GM23338 (cell line): ENCODE measurements around the gene DBH. TPM values are rescaled to one million over a fixed set of nuclear protein-coding genes. Genes with fewer than 3 reads are reported as not detected.

Experiments used
- ATAC-seq: fragments of 200-7000 bp; cut with Tn5 transposase; 3 replicates; pipeline ENCODE4 v1.9.1; 2020
- DNase-seq: peaks from one replicate; pipeline ENCODE4 v3.0.0-alpha.2; 2015; ENCODE audit warnings: low spot score
- H2AFZ ChIP-seq: fragments of 200-600 bp; sonication (generic); 2 replicates; pipeline ENCODE4 v1.8.0; 2016; ENCODE audit warnings: antibody characterized with exemption, mild to moderate bottlenecking, moderate library complexity
- H3F3A ChIP-seq: fragments of 200-600 bp; sonication (generic); replicated peaks from 2 replicates; pipeline ENCODE4 v1.8.0; 2017; ENCODE audit warnings: antibody characterized with exemption, mixed run types, low read depth
- H3K27ac ChIP-seq: fragments of 200-600 bp; sonication (generic); 2 replicates; pipeline ENCODE4 v1.6.1; 2016; ENCODE audit warnings: low read depth
- H3K27me3 ChIP-seq: fragments of 200-600 bp; sonication (generic); 2 replicates; pipeline ENCODE4 v1.8.0; 2016; ENCODE audit warnings: mild to moderate bottlenecking, mixed run types, moderate library complexity; ENCODE audit not compliant: insufficient read depth
- H3K36me3 ChIP-seq: fragments of 200-600 bp; sonication (generic); 2 replicates; pipeline ENCODE4 v1.8.0; 2016; ENCODE audit warnings: mild to moderate bottlenecking; ENCODE audit not compliant: insufficient read depth
- H3K4me1 ChIP-seq: fragments of 200-600 bp; sonication (generic); 2 replicates; pipeline ENCODE4 v1.8.0; 2016; ENCODE audit warnings: mild to moderate bottlenecking, moderate library complexity; ENCODE audit not compliant: insufficient read depth
- H3K4me2 ChIP-seq: fragments of 200-600 bp; sonication (generic); 2 replicates; pipeline ENCODE4 v1.7.1; 2017; ENCODE audit warnings: mixed run types
- H3K4me3 ChIP-seq: fragments of 200-600 bp; sonication (generic); 2 replicates; pipeline ENCODE4 v1.6.1; 2016; ENCODE audit warnings: mixed run types
- H3K79me2 ChIP-seq: fragments of 200-600 bp; sonication (generic); replicated peaks from 2 replicates; pipeline ENCODE4 v1.8.0; 2017; ENCODE audit warnings: mild to moderate bottlenecking; ENCODE audit not compliant: insufficient read depth
- H3K9me2 ChIP-seq: fragments of 200-600 bp; sonication (generic); 2 replicates; pipeline ENCODE4 v1.8.0; 2017; ENCODE audit not compliant: insufficient read depth
- H4K20me1 ChIP-seq: fragments of 200-600 bp; sonication (generic); replicated peaks from 2 replicates; pipeline ENCODE4 v1.8.0; 2017; ENCODE audit warnings: mild to moderate bottlenecking; ENCODE audit not compliant: insufficient read depth
- H3K27ac Mint-ChIP-seq: 2 replicates; pipeline ENCODE4 v1.8.0; 2020; ENCODE audit warnings: inconsistent platforms, mild to moderate bottlenecking, moderate library complexity, mixed read lengths
- H3K27me3 Mint-ChIP-seq: 3 replicates; pipeline ENCODE4 v1.8.0; 2022; ENCODE audit warnings: low read depth, mild to moderate bottlenecking, moderate library complexity, mixed read lengths, inconsistent platforms; ENCODE audit not compliant: insufficient read depth, poor library complexity
- H3K36me3 Mint-ChIP-seq: 3 replicates; pipeline ENCODE4 v1.8.0; 2021; ENCODE audit warnings: low read depth, mild to moderate bottlenecking, inconsistent platforms, moderate library complexity, mixed read lengths
- H3K4me1 Mint-ChIP-seq: 3 replicates; pipeline ENCODE4 v1.8.0; 2020; ENCODE audit warnings: mild to moderate bottlenecking, inconsistent platforms, mixed read lengths
- H3K4me3 Mint-ChIP-seq: 3 replicates; pipeline ENCODE4 v1.8.0; 2021; ENCODE audit warnings: moderate library complexity, mild to moderate bottlenecking, inconsistent platforms, mixed read lengths
- H3K9me3 Mint-ChIP-seq: 3 replicates; pipeline ENCODE4 v1.8.0; 2020; ENCODE audit warnings: moderate library complexity, mild to moderate bottlenecking, inconsistent platforms, mixed read lengths
- CREB1 ChIP-seq: fragments of 250-450 bp; sonication (Bioruptor Pico); IDR thresholded peaks from 2 replicates; pipeline ENCODE4 v1.5.0; 2020; ENCODE audit warnings: low read depth, mild to moderate bottlenecking, moderate library complexity
- CTCF ChIP-seq, 2 experiments: fragments of 200-600 bp in 1 of 2; sonication (generic) in 1 of 2; conservative IDR thresholded peaks; 2 replicates each; pipeline versions ENCODE4 v1.5.1 to v1.6.1; 2016 to 2017; ENCODE audit warnings: antibody characterized with exemption in 2 of 2, low read depth in 2 of 2, mild to moderate bottlenecking in 2 of 2, moderate library complexity in 1 of 2
- ETS1 ChIP-seq: IDR thresholded peaks from 2 replicates; pipeline ENCODE4 v1.6.1; 2016; ENCODE audit warnings: antibody characterized with exemption
- EZH2 ChIP-seq: fragments of 200-600 bp; sonication (generic); IDR thresholded peaks from one replicate; pipeline ENCODE4 v1.8.0; 2017; ENCODE audit warnings: antibody characterized with exemption, mild to moderate bottlenecking, low read depth; ENCODE audit not compliant: unreplicated experiment
- EZH2phosphoT487 ChIP-seq: fragments of 200-600 bp; sonication (generic); IDR thresholded peaks from one replicate; pipeline ENCODE4 v1.8.1; 2018; ENCODE audit warnings: antibody characterized with exemption; ENCODE audit not compliant: unreplicated experiment
- JUNB ChIP-seq: IDR thresholded peaks from one replicate; pipeline ENCODE4 v1.6.1; 2016; ENCODE audit warnings: antibody characterized with exemption; ENCODE audit not compliant: unreplicated experiment
- POLR2AphosphoS5 ChIP-seq: IDR thresholded peaks from 2 replicates; pipeline ENCODE4 v1.6.1; 2016; ENCODE audit warnings: antibody characterized with exemption, low read depth
- STAT1 ChIP-seq: IDR thresholded peaks from one replicate; pipeline ENCODE4 v1.6.1; 2016; ENCODE audit warnings: antibody characterized with exemption; ENCODE audit not compliant: unreplicated experiment
- ZNF114 ChIP-seq: fragments of 250-450 bp; sonication (Bioruptor Pico); IDR thresholded peaks from 2 replicates; pipeline ENCODE4 v1.5.0; 2020; ENCODE audit warnings: mild to moderate bottlenecking, moderate library complexity
- ZNF331 ChIP-seq: fragments of 250-450 bp; sonication (Bioruptor Pico); IDR thresholded peaks from 2 replicates; pipeline ENCODE4 v1.5.0; 2020; ENCODE audit warnings: low read depth, mild to moderate bottlenecking, moderate library complexity
- polyA plus RNA-seq: library from polyadenylated mRNA; unstranded; fragments of >200 nt; fragmentation: Nextera tagmentation; extraction: Ambion mirVana; gene quantifications from 2 replicates; pipeline ENCODE4 v1.2.1, GENCODE V29; 2016
- total RNA-seq: library from RNA; depleted of rRNA; stranded (reverse); fragments of >200 nt; shearing (Covaris generic); gene quantifications from 2 replicates; pipeline ENCODE4 v1.2.3, GENCODE V29; 2014
- TF ChIP-seq, protein P1 (sequence below): IDR thresholded peaks from one replicate; pipeline ENCODE4 v1.6.1; 2018; ENCODE audit warnings: antibody characterized with exemption; ENCODE audit not compliant: unreplicated experiment

DBH gene
- total and polyA plus RNA-seq, 2 experiments from 2014 or later = 0.08 to 0.24 TPM

DNA sequence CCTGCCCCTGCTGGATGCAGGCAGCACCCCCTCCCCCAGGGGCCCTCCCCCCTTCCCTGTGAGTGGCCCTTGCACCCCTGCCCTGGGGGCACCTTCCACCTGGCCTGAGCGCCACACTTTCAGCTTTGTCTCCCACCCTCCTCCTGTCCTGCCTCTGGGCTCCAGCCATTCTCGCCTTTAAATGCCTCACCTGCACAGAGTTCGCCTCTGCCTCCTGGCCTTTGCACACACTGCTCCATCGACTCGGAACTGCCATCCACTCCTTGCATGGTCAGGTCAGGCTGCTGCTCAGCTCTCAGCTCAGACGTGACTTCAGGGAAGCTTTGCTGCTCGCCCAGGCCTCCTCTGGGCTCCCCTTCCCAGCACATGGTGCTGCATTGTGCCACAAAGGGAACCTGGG lies 37.2 kb upstream of the DBH start:
- peaks cover 6% of the 10 kb centered on the region; the same call in 1 of the 2 replicates for H3F3A ChIP-seq
- peaks cover 5% of the 10 kb centered on the region for H3K27me3 Mint-ChIP-seq
- H3K4me1 ChIP-seq = no peaks in the 10 kb centered on the region
- peaks cover 15% of the 10 kb centered on the region; the same call in 2 of the 3 replicates for H3K4me1 Mint-ChIP-seq
- no peak overlapping the region for H3K27ac ChIP-seq
- H4K20me1 ChIP-seq = no peaks in the 10 kb centered on the region
- no peak overlapping the region for H2AFZ ChIP-seq
- no peak overlapping the region for H3K4me2 ChIP-seq
- TF ChIP-seq EZH2phosphoT487 = no peak
- TF ChIP-seq JUNB = no peak
- TF ChIP-seq EZH2 = no peak
- TF ChIP-seq STAT1 = no peak
- no peak for TF ChIP-seq ZNF114 (CRISPR knock-in tag)
- peaks cover 14% of the 10 kb centered on the region for H3K36me3 Mint-ChIP-seq
- no peaks in the 10 kb centered on the region for H3K79me2 ChIP-seq
- no peaks in the 10 kb centered on the region for H3K36me3 ChIP-seq
- no peak for DNase-seq
- peaks cover 37% of the 10 kb centered on the region for H3K9me3 Mint-ChIP-seq
- no peak for ATAC-seq
- no peaks in the 10 kb centered on the region for H3K27me3 ChIP-seq
- H3K27ac Mint-ChIP-seq = no peak overlapping the region
- no peak overlapping the region for H3K4me3 ChIP-seq
- no peak overlapping the region for H3K4me3 Mint-ChIP-seq
- no peaks in the 10 kb centered on the region for H3K9me2 ChIP-seq

- Histone ChIP-seq H3K79me2 (no peaks in the 10 kb centered on the region), H3K4me2 (no peak overlapping the region), H3K4me3 (no peak overlapping the region), H3K4me1 (no peaks in the 10 kb centered on the region), H3K27ac (no peak overlapping the region), H4K20me1 (no peaks in the 10 kb centered on the region), H2AFZ (no peak overlapping the region), H3F3A (peaks cover 6% of the 10 kb centered on the region; the same call in 1 of the 2 replicates), H3K36me3 (no peaks in the 10 kb centered on the region), H3K27me3 (no peaks in the 10 kb centered on the region), H3K9me2 (no peaks in the 10 kb centered on the region)
- Mint-ChIP-seq H3K9me3 (peaks cover 32% of the 10 kb centered on the region), H3K27ac (no peak overlapping the region), H3K4me3 (no peak overlapping the region), H3K36me3 (peaks cover 14% of the 10 kb centered on the region), H3K27me3 (peaks cover 5% of the 10 kb centered on the region), H3K4me1 (peaks cover 19% of the 10 kb centered on the region)
- ATAC-seq = no peak
- no peak for DNase-seq
- TF ChIP-seq EZH2phosphoT487 (no peak), CREB1 (CRISPR knock-in tag) (no peak), ZNF114 (CRISPR knock-in tag) (no peak), POLR2AphosphoS5 (no peak), JUNB (no peak), ETS1 (no peak), ZNF331 (CRISPR knock-in tag) (no peak), CTCF (conservative IDR thresholded peaks at IDR 0.05; ENCODE audit: low read depth in 2 of 2) (no peak)
- TF ChIP-seq, protein P1, sequence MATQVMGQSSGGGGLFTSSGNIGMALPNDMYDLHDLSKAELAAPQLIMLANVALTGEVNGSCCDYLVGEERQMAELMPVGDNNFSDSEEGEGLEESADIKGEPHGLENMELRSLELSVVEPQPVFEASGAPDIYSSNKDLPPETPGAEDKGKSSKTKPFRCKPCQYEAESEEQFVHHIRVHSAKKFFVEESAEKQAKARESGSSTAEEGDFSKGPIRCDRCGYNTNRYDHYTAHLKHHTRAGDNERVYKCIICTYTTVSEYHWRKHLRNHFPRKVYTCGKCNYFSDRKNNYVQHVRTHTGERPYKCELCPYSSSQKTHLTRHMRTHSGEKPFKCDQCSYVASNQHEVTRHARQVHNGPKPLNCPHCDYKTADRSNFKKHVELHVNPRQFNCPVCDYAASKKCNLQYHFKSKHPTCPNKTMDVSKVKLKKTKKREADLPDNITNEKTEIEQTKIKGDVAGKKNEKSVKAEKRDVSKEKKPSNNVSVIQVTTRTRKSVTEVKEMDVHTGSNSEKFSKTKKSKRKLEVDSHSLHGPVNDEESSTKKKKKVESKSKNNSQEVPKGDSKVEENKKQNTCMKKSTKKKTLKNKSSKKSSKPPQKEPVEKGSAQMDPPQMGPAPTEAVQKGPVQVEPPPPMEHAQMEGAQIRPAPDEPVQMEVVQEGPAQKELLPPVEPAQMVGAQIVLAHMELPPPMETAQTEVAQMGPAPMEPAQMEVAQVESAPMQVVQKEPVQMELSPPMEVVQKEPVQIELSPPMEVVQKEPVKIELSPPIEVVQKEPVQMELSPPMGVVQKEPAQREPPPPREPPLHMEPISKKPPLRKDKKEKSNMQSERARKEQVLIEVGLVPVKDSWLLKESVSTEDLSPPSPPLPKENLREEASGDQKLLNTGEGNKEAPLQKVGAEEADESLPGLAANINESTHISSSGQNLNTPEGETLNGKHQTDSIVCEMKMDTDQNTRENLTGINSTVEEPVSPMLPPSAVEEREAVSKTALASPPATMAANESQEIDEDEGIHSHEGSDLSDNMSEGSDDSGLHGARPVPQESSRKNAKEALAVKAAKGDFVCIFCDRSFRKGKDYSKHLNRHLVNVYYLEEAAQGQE = no peak
These were observed 36.5 kb upstream of the DBH start for GRCh38 chr9:133599470-133600173.
